GM21619 (cell line): ENCODE results near the gene NFATC2IP.

Experiments
- ATAC-seq: cut with Tn5 transposase; IDR thresholded peaks from one replicate; pipeline ENCODE4 v1.9.1; 2021; ENCODE audit not compliant: unreplicated experiment

NFATC2IP gene

DNA sequence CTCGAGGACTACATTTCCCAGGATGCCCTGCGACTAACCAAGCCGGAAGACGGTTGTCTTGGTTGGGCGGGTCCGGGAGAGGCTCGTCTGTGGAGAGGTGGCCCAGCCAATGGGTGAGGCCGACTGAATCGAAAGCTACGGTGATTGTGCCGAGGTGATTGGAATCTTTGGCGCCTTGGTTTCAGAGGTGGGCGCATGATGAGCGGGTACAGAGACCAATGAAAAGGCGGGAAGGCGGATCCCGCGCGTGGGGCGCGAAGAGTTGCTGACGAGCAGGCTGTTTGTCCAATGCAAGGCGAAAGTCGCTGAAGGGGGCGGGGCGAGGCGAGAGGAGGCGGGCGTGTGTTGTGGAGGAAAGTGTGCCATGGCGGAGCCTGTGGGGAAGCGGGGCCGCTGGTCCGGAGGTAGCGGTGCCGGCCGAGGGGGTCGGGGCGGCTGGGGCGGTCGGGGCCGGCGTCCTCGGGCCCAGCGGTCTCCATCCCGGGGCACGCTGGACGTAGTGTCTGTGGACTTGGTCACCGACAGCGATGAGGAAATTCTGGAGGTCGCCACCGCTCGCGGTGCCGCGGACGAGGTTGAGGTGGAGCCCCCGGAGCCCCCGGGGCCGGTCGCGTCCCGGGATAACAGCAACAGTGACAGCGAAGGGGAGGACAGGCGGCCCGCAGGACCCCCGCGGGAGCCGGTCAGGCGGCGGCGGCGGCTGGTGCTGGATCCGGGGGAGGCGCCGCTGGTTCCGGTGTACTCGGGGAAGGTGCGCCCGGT is at the start of gene NFATC2IP:
Gene NFATC2IP (plus strand): TSS at position 290 of the 762 bp plus-strand sequence. CDS start 75 bp downstream, at position 365.
- peak; percentile 91 for ATAC-seq

DNA sequence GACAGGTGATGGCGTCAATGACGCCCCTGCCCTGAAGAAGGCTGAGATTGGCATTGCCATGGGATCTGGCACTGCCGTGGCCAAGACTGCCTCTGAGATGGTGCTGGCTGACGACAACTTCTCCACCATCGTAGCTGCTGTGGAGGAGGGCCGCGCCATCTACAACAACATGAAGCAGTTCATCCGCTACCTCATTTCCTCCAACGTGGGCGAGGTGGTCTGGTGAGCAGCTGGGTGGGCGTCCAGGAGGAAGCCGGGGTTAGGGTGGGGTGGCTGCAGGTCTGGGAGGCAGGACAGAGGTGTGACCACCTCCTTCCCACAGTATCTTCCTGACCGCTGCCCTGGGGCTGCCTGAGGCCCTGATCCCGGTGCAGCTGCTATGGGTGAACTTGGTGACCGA is 48.9 kb upstream of the NFATC2IP start:
- ATAC-seq, result no peak

- no peak for ATAC-seq
These were observed 47.8 kb upstream of the NFATC2IP start for GRCh38 chr16:28902909-28903308.

DNA sequence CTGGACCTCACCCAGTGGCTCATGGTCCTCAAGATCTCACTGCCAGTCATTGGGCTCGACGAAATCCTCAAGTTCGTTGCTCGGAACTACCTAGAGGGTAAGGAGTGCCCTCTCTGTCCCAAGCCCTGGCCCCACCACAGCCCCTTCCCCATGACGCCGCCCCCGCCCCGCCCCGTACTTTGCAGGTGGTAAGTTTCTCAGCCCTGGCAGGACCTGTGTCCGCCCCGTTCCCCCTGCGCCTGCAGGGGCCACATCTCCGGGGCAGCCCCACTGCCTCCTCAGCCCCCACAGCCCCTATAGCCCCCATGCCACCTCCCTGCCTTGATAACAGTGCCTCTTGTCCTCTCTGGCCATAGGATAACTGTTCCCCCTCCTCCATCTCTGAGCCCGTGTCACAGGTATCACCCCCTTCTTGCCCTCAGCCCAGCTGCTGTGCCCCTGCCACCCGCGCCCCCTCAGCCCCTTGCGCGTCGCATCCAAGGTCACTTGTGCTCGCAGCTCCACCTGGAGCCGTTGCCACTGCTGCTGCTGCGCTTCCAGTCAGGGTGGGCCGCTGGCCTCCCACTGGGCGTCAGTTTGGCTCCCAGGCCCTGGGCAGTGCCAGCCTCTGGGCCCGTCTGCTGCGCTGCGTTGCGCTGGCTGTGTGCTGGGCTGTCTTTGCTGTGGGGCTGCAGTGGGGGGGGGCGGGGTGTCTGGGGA is 47.2 kb upstream of the NFATC2IP start:
- ATAC-seq, result no peak

DNA sequence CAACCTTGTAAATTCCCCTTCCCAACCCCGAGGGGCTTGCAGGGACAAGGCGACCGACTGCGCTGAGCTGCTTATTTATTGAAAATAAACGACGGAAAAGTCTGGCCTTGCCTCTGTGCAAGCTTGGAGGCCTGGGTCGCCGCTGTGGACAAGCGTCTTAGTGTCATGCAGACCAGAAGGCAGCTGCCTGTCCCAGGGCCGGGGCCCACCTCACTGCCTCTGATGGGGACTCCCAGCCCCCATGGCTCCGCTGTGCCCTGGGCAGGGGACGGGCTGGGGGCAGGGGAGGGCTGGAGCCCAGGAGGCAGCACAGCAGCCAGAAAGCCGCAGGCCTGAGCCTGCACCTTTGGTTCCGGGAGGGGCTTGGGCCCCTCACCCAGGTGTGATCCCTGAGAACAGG is 46.4 kb upstream of the NFATC2IP start:
- no peak for ATAC-seq

DNA sequence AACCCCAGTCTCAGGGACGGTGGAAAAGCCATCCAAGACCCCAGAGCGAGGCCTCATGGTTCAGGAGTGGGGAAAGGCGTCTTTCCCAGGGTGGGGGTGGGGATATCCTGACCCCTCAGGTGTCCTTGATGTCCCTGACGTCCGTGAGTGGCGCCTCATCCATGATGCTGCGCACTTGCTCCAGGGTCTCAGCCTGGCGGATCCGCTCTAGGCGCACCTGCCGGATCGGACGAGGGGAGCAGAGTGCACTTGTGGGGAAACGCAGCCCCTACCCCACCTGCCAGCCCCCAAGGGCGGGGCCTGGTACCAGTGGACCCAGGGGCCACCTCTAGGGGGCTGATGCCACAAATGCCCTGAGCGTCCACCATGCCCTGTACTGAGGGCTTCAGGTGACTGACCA is 45.9 kb upstream of the NFATC2IP start:
- no peak for ATAC-seq

DNA sequence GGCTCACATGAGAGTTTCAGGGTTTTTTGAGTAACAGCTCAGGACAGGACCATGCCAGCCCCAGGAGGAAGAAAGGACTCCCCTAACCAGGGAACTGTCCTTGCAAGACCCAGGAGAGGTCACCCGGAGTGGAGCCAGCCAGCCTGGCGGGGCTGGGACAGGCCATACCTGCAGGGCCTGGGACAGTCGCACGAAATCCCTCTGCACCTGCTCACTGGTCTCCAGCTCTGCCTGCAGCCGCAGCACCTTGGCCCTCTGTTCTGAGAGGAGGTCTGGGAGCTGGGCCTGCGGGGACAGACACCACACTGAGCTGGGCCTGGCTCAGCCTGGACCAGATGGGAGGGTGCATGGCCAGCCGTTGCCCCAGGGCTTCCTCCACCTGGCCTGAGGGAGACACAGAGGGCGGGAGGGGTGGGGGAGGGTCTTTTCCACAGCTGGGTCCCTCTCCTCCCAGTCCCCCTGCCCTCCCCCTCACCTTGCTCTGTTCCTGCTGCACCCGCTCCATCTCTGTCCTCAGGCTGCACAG is 45.4 kb upstream of the NFATC2IP start:
- ATAC-seq, result no peak

- no peak for ATAC-seq
These were observed 44.9 kb upstream of the NFATC2IP start for GRCh38 chr16:28905800-28906372.

DNA sequence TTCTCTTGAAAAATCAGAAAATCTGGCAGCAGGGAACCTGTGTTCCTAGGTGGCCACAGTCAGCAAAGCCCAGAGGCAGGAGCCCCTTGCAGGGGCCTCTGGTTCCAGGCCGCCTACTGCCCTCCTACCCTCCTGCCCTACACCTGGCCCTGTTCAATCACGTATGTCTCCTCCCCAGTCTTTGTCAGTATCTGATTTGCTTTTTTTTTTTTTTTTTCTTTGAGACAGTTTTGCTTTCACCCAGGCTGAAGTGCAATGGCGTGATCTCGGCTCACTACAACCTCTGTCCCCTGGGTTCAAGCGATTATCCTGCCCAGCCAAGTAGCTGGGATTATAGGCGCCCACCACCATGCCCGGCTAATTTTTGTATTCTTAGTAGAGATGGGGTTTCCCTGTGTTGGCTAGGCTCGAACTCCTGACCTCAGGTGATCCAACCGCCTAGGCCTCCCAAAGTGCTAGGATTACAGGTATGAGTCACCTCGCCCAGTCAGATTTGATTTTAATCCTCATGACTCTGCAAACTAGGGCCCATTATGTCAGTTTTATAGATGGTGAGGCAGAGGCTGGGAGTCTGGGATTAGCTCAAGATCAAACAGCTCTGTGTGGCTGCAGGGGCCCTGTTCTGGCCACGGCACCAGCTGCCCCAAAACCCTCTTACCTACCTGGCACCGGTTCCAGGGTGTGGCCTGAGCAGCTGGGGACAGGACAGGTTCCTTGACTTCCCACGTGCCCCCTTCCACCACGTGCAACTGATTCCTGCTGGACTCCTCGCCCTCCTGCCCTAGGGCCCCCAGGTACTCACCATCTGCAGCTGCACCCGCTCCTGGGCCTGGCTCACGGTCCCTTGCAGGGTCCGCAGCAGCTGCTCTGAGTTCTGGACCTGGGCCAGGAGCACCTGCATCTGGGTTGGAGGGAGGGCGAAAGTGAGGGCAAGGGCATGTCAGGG is 40.4 kb upstream of the NFATC2IP start:
- ATAC-seq, result no peak

DNA sequence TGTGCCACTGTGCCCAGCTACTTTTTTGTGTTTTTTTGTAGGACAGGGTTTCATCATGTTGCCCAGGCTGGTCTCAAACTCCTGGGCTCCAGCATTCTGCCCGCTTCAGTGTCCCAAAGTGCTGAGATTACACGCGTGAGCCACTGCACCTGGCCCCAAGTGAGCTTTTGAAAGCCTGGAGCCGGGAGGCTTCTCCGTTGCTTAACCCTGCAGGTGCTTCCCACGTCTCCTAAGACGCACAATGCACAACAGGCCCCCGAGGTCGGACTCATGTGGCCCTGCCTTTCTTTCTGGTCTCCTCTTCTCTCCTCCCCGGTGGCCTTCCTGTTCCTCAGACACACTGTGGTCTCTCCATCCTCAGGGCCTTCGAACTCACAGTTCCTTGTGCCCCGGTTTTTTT is 38.2 kb upstream of the NFATC2IP start:
- no peak for ATAC-seq

DNA sequence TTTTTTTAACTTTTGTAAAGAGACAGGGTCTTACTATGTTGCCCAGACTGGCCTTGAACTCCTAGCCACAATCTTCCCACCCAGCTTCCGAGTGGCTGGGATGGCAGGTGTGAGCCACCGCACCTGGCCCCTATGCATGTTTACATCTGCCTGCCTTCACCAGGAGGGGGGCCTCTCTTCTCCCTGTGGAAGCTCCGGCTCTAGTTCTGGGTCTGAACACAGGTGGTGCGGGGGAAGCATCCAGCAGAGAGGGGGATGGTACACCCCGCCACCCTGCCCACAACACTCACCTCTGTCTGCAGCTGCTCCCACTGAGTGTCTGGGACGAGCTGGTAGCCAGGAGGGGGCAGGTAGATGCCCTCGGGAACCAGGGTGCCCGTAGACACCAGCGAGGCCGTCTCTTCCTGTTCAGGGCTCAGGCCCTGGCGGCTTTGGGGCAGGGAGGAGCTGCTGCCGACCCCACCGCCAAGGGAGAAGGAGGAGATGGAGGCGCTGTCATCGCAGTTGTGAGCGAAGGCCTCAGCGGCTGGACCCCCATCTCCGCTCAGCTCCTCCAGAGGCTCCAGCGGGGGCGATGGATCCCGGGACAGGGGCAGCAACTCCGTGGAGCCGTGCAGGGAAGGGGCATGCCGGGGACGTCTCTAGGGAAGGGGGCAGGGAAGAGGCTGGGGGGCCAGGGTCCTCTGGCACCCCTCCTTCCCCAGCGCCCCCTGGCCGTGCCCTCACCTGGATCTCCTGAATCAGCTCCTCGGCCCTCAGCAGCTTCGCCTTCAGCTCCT is 36.6 kb upstream of the NFATC2IP start:
- ATAC-seq, result no peak

DNA sequence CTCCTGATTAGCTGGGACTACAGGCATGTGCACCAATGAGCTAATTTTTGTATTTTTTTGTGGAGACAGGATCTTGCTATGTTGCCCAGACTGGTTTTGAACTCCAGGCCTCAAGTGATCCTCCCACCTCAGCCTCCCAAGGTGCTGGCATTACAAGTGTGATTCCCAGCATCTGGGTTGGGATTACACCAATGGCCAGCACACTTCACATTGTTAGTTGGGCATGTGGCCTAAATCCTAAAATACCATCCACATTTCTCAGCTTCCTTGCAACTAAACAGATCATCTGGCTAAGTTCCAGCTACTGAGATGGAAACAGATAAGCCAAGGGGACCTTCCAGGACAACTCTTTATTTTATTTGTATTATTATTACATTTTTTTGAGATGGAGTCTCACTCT is 35.6 kb upstream of the NFATC2IP start:
- ATAC-seq, result no peak

DNA sequence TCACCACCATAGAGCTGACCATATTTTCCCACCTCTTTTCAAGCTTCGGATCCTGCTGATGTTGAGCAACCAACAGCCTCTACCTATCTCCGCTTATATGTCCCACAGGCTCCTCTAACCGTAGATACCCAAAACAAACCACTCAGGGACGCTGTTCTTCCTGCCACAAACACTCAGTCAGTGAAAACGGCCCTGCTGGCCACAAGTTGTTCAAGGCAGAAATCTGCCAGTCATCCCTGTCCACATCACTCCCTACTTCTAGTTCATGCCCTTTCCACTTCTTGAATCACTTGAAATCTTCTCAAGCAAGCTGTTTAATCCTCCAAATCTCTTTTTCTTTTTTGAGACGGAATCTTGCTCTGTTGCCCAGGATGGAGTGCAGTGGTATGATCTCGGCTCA is 33.6 kb upstream of the NFATC2IP start:
- no peak for ATAC-seq

DNA sequence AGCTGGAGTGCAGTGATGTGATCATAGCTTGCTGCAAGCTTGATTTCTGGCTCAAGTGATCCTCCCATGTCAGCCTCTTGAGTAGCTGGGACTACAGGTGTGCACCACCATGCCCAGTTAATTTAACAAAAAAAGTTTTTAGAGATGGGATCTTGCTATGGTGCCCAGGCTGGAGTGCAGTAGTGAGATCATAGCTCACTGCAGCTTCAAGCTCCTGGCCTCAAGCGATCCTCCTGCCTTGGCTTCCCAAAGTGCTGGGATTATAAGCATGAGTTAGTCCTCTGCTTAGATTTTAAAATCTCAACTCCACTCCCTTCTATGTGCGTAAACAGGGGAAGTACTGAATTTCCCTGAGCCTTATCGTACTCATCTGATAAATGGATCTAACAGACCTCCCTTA is 32.0 kb upstream of the NFATC2IP start:
- ATAC-seq, result no peak

GRCh38 chr16:28923231-28923587 is 27.5 kb upstream of the NFATC2IP start:
- no peak for ATAC-seq

- ATAC-seq, result peak; percentile 44
These were observed 26.9 kb upstream of the NFATC2IP start for GRCh38 chr16:28923652-28924398.

- peak; percentile 4 for ATAC-seq
These were observed 26.4 kb upstream of the NFATC2IP start for GRCh38 chr16:28924399-28924761.

GRCh38 chr16:28924762-28925385 is 25.9 kb upstream of the NFATC2IP start, which contains the start of gene RABEP2:
Gene RABEP2 (minus strand): TSS chr16:28925238. CDS start chr16:28925163, 75 bp downstream.
- ATAC-seq, result peak; percentile 57
